ENCODE results near the gene SLC25A21. TPM values are rescaled to one million over a fixed set of nuclear protein-coding genes. Genes with fewer than 3 reads are reported as not detected.
A peak's percentile ranks its signal among the peaks of the same experiment; 100 is the strongest.
"Not testable (repeated sequence)": the region's sequence is repeated elsewhere in the genome, so short reads cannot be mapped to it uniquely, and the experiment has no call there.

Gene SLC25A21
- total RNA-seq, 2 donors from 2014 or later, result 1.2 TPM; not detected in 1

GRCh38 chr14:36988568-36988967 is 183.8 kb downstream of the SLC25A21 start:
- no peak for TF ChIP-seq CTCF (IDR thresholded peaks at IDR 0.05)
- peaks cover 0 to 11% of the 10 kb centered on the region in 2 donors for H3K4me1 ChIP-seq (ENCODE audit: control insufficient read depth in 1 of 2, low read depth in 2 of 2)
- no peaks in the 10 kb centered on the region for H3K36me3 ChIP-seq
- DNase-seq (ENCODE audit: low spot score) (no peak), ATAC-seq (ENCODE audit: insufficient number of reproducible peaks, low FRiP score, low read depth) (no peak)
- no peak overlapping the region for H3K27ac ChIP-seq
- no peaks in the 10 kb centered on the region for H3K27me3 ChIP-seq (replicated peaks; ENCODE audit: insufficient read depth)
- no peaks in the 10 kb centered on the region for H3K9me3 ChIP-seq
- H3K4me3 ChIP-seq, result no peak overlapping the region

DNA sequence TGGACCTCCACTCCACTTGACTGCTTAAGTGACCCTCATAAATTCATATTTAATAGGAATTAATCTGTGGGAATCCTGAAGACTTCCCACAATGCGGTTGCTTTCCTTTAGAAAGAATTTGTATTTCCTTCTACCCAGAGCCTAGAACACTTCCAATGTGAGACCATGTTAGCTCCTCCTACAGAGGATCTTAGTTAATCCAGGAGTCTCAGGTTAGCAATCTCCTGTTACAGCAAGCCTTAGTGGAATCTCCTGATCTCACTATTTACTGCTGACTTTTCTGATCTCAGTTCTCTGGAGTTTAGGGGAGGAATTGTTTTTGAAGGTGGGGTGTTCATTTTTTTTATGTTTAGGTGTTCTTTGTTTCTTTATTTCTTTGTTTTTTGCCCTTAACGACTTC is 186.0 kb downstream of the SLC25A21 start:
- H3K27ac ChIP-seq, result no peak overlapping the region
- ATAC-seq (ENCODE audit: insufficient number of reproducible peaks, low FRiP score, low read depth) (no peak), DNase-seq (ENCODE audit: low spot score) (no peak)
- TF ChIP-seq CTCF (IDR thresholded peaks at IDR 0.05), result no peak
- no peaks in the 10 kb centered on the region for H3K9me3 ChIP-seq
- H3K27me3 ChIP-seq (replicated peaks; ENCODE audit: insufficient read depth), result no peaks in the 10 kb centered on the region
- H3K4me3 ChIP-seq, result no peak overlapping the region
- no peaks in the 10 kb centered on the region for H3K36me3 ChIP-seq
- H3K4me1 ChIP-seq (ENCODE audit: control insufficient read depth in 1 of 2, low read depth in 2 of 2), result peaks cover 0 to 26% of the 10 kb centered on the region in 2 donors

DNA sequence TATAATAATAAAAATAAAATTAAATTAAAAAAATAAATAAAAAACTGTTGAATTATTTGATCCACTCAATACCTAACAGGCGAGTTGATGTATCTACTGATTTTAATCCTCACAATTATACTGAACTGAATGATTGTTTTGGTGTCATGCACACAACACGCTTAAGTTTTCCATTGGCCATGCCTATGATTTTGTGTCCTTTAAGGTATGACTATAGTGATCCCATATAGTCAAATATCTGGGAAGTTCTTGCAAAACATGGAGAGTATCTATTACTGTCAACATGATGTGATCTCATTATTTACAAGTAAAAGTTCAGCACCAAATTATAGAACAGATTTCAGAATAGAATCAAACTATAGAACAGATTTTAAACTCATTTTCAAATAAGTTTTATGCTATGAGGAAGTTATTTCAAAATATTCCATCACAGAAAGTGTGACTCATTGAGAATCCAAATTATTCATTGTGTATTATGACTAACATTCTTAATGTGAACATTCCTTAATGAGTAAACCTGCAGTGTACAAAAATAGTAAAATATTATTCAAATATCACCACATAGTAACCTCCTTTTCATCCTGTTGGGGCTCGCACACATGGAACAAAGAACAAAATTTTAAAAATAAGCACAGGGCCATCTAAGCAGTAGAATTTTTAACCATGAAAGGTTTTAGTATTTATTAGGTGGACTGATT is 190.4 kb downstream of the SLC25A21 start:
- TF ChIP-seq CTCF (IDR thresholded peaks at IDR 0.05), result no peak
- Histone ChIP-seq H3K36me3 (no peaks in the 10 kb centered on the region), H3K4me1 (ENCODE audit: control insufficient read depth in 1 of 2, low read depth in 2 of 2) (peaks cover 0 to 15% of the 10 kb centered on the region in 2 donors), H3K4me3 (no peak overlapping the region), H3K27me3 (replicated peaks; ENCODE audit: insufficient read depth) (no peaks in the 10 kb centered on the region), H3K9me3 (no peaks in the 10 kb centered on the region), H3K27ac (peak overlapping the region in 1 of 2 donors; percentile 65)
- no peak for DNase-seq (ENCODE audit: low spot score)
- peak; percentile 69 for ATAC-seq (ENCODE audit: insufficient number of reproducible peaks, low FRiP score, low read depth)

DNA sequence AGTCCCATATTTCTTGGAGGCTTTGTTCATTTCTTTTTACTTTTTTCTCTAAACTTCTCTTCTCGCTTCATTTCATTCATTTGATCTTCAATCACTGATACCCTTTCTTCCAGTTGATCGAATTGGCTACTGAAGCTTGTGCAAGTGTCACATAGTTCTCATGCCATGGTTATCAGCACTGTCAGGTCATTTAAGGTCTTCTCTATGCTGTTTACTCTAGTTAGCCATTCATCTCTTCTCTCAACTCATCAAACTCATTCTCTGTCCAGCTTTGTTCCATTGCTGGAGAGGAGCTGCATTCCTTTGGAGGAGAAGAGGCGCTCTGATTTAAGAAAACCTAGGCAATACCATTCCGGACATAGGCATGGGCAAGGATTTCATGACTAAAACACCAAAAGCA is 192.0 kb downstream of the SLC25A21 start:
- not testable (repeated sequence) for ATAC-seq (ENCODE audit: insufficient number of reproducible peaks, low FRiP score, low read depth); H3K4me3 ChIP-seq; H3K27me3 ChIP-seq (replicated peaks; ENCODE audit: insufficient read depth); H3K9me3 ChIP-seq; H3K27ac ChIP-seq; H3K36me3 ChIP-seq; DNase-seq (ENCODE audit: low spot score)
- peaks cover 0 to 15% of the 10 kb centered on the region in 2 donors for H3K4me1 ChIP-seq (ENCODE audit: control insufficient read depth in 1 of 2, low read depth in 2 of 2)

DNA sequence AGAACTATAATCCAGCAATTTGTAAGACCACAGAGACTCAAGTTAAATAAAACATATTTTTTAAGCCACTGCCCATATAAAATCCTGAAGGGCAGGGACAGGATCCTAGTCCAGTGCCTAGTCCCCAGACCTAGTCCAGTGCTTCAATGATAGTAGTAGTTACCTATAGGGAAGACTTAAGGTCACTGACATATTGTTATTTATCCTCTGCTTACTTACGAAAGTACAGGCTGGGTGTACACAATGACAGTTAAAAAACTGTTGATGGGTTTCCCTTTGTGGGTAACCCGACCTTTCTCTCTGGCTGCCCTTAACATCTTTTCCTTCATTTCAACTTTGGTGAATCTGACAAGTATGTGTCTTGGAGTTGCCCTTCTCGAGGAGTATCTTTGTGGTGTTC is 192.5 kb downstream of the SLC25A21 start:
- Histone ChIP-seq H3K4me1 (ENCODE audit: control insufficient read depth in 1 of 2, low read depth in 2 of 2) (peaks cover 0 to 15% of the 10 kb centered on the region in 2 donors), H3K36me3 (no peaks in the 10 kb centered on the region), H3K4me3 (no peak overlapping the region), H3K27me3 (replicated peaks; ENCODE audit: insufficient read depth) (no peaks in the 10 kb centered on the region), H3K9me3 (no peaks in the 10 kb centered on the region), H3K27ac (no peak overlapping the region)
- ATAC-seq (ENCODE audit: insufficient number of reproducible peaks, low FRiP score, low read depth) (no peak), DNase-seq (ENCODE audit: low spot score) (no peak)
- TF ChIP-seq CTCF (IDR thresholded peaks at IDR 0.05), result no peak

GRCh38 chr14:36976571-36977023 is 195.8 kb downstream of the SLC25A21 start:
- TF ChIP-seq CTCF (IDR thresholded peaks at IDR 0.05), result no peak
- no peaks in the 10 kb centered on the region for H3K36me3 ChIP-seq
- no peak for DNase-seq (ENCODE audit: low spot score)
- H3K9me3 ChIP-seq, result no peaks in the 10 kb centered on the region
- no peaks in the 10 kb centered on the region for H3K27me3 ChIP-seq (replicated peaks; ENCODE audit: insufficient read depth)
- peaks cover 7 to 18% of the 10 kb centered on the region in 2 donors for H3K4me1 ChIP-seq (ENCODE audit: control insufficient read depth in 1 of 2, low read depth in 2 of 2)
- H3K4me3 ChIP-seq, result no peak overlapping the region
- H3K27ac ChIP-seq, result no peak overlapping the region
- ATAC-seq (ENCODE audit: insufficient number of reproducible peaks, low FRiP score, low read depth), result no peak

Data from thoracic aorta (tissue), 2 donors.